Measurements from ENCODE around the gene IGFLR1.
A peak's percentile ranks its signal among the peaks of the same experiment; 100 is the strongest.
"Not testable (repeated sequence)": the region's sequence is repeated elsewhere in the genome, so short reads cannot be mapped to it uniquely, and the experiment has no call there.

Gene IGFLR1

GRCh38 chr19:35777086-35777841 is 35.0 kb upstream of the IGFLR1 start:
- DNase-seq (ENCODE audit: low read depth in 1 of 2, low spot score in 1 of 2), result no peak

DNA sequence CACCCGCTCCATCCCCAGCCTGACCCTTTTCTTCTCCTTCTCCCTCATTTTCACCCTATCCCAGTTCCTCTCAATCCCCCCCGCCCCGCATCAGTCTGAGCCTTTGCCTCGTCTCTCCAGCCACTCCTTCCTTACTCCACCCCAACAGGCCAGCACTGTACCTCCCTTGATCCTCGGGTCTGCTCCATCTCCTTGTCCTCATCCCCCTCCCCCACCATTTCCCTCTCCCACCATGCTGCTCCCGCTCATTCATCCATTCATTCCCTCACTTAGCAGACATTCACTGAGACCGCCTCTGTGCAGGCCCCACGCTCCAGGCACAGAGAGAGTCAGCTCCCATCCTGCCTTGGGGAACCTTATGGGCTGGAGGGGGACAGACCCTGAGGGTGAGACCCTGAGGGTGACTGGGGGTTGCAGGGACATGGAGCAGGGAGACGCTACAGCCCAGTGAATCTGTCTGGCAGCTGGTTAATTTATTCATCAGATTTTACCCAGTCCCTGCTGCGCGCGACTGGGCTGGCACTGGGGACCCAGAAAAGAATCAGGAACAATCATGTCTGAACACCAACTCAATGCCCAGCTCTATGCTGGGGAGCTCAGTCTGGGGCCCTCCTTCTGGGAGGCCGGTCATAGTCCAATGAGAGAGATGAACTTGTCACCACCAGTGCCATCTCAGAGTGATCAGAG is 34.0 kb upstream of the IGFLR1 start:
- DNase-seq (ENCODE audit: low read depth in 1 of 2, low spot score in 1 of 2), result no peak

DNA sequence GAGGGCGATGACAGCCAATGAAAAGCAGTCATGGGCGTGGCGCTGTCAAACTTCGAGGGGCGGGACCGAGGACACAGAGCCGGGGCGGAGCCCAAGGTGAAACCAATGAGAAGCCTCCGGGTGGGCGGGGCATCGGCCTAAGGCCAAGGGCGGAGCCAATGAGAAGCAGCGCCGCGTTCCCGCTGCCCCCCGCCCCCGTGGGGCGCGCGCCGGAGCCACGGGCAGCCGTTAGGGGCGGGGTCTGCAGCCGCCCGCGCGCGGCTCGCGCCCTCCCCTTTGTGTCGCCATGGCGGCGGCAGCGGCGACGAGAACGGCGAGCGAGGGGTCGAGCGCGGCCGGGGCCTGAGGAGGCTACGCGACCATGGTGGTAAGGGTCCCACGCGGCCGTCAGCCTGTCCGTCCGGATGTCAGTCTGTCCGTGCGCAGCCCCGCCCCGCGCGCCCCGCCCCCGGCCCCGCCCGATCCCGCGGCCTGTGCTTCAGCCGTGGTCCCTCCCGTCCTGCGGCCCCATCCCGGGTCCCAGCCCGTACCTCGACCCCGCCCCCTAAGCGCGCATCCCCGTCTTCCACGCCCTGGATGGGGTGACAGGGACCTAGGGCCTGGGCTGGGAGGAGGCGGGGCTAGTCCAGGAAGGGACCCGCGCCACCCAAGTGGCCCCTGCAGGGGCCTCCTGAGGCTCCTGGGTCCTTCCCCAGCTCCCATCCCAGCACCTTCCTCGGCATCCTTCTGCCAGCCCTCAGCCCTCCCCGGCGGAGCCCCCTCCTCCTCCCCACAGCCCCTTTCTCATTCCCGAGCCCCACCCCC is 33.2 kb upstream of the IGFLR1 start, which contains the start of gene ARHGAP33:
TSS of gene ARHGAP33 (plus strand) at position 267 of the 804 bp plus-strand sequence. CDS start at position 362, 95 bp downstream.
- peak; percentile 95 to 96 for DNase-seq (ENCODE audit: low read depth in 1 of 2, low spot score in 1 of 2)

GRCh38 chr19:35775046-35775297 is 32.7 kb upstream of the IGFLR1 start:
- DNase-seq (ENCODE audit: low read depth in 1 of 2, low spot score in 1 of 2), result no peak

DNA sequence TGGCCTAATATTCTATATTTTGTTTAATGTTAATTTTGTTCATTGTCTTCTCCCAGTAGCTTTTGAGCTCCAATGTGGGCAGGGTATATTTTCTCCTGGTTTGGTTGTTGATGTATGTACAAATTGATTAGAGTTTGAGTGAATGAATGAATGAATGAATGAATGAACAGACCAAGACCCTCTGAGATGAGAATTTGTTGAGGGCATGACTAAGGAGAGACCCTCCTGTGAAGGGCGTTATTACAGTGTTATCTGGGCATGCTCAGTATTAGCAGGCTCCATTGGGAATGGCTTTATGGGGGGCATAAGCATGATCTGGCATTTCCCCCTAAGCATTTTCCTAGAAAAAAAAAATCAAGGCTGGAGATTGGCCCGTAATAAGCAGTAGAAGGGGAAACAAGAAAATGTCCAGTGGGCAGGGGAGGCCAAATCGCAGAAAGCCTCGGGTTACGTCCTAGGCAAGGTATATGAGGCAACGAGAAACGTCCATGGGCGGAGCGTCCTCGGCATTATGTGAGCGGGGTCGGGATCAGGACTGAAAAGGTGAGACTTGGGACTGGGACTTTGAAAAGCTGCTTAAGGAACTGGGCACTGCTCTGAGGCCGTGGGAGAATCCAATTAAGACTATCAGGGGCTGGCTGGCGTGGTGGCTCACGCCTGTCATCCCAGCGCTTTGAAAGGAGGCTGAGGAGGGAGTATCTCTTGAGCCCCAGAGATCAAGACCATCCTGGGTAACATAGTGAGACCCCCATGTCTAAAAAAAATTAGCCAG is 32.2 kb upstream of the IGFLR1 start:
- no peak for DNase-seq (ENCODE audit: low read depth in 1 of 2, low spot score in 1 of 2)

- no peak for DNase-seq (ENCODE audit: low read depth in 1 of 2, low spot score in 1 of 2)
Measured at GRCh38 chr19:35773020-35773806, 31.0 kb upstream of the IGFLR1 start.

GRCh38 chr19:35772362-35772761 is 30.1 kb upstream of the IGFLR1 start:
- DNase-seq (ENCODE audit: low read depth in 1 of 2, low spot score in 1 of 2), result not testable (repeated sequence)

DNA sequence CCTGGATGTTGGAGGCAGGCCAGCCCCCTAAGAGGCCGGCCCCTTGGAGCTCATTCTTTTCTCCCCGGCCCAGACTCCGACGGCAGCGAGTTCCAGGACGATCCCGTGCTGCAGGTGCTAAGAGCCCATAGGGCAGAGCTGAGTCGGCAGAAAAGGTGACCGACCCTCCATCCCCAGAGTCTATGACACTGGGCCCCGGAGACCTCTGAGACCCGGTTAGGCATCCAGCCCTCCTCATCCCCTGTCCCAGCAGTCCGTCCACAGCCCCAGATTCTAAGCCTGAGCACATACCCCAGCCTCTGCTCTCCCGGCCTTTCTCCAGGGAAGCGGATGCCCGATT is 25.8 kb upstream of the IGFLR1 start:
- no peak for DNase-seq (ENCODE audit: low read depth in 1 of 2, low spot score in 1 of 2)

- no peak for DNase-seq (ENCODE audit: low read depth in 1 of 2, low spot score in 1 of 2)
Measured at GRCh38 chr19:35767288-35768081, 25.2 kb upstream of the IGFLR1 start.

GRCh38 chr19:35766571-35767104 is 24.4 kb upstream of the IGFLR1 start:
- no peak for DNase-seq (ENCODE audit: low read depth in 1 of 2, low spot score in 1 of 2)

DNA sequence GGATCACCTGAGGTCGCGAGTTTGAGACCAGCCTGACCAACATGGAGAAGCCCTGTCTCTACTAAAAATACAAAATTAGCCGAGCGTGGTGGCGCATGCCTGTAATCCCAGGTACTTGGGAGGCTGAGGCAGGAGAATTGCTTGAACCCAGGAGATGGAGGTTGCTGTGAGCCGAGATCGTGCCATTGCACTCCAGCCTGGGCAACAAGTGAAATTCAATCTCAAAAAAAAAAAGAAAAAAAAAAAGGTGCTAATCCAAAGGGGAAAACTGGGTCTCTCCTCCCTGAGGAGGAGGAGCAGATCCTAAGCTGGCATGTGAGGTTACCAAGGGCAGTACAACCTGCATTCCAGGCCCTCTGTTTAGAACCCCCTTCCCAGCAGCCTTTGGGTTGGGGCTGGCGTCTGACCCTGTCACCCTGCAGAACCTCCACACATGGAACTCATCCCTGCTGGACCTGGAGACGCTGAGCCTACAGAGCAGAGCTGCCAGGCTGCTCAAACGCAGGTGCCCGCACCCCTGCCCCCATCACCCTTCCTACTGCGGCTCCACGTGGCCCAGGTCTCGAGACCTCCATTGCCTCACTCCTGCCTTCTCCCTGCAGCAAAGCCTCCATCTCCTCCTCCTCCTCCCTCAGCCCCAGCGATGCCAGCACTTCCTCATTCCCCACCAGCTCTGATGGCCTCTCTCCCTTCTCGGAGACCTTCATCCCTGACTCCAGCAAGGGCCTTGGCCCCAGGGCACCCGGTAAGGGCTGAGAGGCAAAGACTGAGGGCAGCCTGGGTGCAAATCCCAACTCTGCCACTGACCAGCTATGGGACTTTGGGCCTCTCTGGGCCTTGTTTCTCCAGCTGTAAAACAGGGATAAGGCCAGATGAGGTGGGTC is 22.4 kb upstream of the IGFLR1 start:
- DNase-seq (ENCODE audit: low read depth in 1 of 2, low spot score in 1 of 2), result no peak

DNA sequence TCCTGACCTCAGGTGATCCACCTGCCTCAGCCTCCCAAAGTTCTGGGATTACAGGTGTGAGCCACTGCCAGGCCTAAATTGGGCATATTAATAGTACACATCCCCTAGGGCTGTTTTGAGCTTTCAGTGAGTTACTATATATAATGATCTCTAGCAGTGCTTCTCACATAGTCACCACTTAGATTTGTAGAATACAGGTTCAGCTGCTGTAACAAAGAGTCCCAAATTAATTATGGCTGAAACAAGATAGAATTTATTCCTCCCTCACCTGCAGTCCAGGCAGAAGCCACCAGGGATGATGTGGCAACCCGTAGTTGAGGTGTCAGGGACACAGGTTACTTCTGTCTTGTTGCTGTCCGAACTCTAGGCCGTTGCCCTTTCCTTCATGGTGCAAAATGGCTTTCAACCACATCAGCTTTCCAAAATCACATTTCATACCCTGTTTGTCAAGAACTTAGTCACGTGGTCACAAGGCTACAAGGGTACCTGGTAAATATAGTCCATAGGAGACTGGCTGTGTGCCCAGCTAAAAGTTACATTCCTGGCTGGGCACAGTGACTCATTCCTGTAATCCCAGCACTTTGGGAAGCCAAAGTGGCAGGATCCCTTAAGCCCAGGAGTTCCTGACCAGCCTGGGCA is 18.6 kb upstream of the IGFLR1 start:
- no peak for DNase-seq (ENCODE audit: low read depth in 1 of 2, low spot score in 1 of 2)

DNA sequence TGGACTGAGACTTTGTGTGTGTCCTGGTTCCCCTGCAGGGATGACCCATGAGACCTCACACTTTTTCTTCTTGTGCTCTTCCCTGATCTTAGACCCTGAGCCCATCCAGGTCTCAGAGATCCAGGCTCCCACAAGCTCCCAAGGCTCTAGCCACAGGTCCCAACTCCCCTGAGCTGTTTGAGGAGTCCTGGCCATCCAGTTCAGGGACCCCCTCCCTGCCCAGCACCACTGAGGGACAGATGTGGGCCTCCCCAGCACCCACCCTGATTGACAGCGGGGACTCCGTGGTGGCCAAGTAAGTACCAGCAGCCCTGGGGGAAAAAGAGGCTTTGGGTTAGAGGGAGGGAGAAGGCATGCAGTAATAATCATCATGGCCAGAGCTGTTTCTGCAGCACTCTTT is 17.4 kb upstream of the IGFLR1 start:
- no peak for DNase-seq (ENCODE audit: low read depth in 1 of 2, low spot score in 1 of 2)

GRCh38 chr19:35757749-35758608 is 15.7 kb upstream of the IGFLR1 start, which contains the start of gene PROSER3:
PROSER3 (plus strand) TSS chr19:35758176; CDS start chr19:35758216, 40 bp downstream.
- DNase-seq (ENCODE audit: low read depth in 1 of 2, low spot score in 1 of 2), result peak; percentile 95 to 97

DNA sequence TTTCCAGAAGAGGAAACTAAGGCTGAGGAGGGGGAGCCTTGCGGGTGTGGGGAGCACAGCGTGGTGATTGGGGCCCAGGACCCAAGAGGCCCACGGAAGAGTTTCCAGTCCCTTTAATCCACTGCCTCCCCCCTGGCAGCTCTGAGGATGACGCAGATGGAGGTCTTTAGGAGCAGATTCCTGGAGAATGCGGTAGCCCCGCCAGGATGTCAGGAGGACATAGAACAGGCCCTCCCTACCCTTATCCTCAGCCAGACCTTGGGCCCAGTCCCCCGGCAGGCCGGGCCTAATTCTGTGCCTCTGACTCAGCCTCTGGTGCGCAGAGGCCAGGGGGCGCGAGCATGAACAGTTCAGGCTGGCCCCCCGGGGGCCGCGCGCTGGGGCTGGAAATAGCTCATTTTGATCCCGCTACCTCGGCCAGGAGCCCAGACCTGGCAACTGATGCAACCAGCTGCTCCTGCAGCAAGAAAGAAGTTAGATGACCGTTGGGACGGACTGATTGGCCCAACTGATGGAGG is 15.0 kb upstream of the IGFLR1 start:
- no peak for DNase-seq (ENCODE audit: low read depth in 1 of 2, low spot score in 1 of 2)

GRCh38 chr19:35756377-35757230 is 14.4 kb upstream of the IGFLR1 start, which contains the start of gene HSPB6:
HSPB6 (minus strand) TSS chr19:35757029; CDS start chr19:35757008, 21 bp downstream.
- DNase-seq (ENCODE audit: low read depth in 1 of 2, low spot score in 1 of 2), result no peak
